ENCODE results near the gene PCIF1.

The PCIF1 gene

DNA sequence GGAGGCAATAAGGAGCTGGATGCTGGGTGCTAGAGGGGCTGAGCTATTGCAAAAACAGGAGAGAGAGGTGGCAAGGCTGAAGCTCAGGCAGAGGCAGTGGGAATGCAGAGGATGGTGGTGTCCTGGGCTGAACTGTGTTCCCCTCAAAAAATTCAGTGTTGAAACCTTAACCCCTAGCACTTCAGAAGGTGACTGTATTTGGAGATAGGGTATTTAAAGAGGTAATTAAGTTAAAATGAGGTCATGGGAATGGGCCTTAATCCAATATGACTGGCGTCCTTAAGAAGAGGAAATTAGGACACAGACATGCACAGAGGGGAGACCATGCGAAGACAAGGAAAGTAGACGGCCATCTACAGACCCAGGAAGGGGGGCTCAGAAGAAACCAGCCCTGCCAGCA lies 62.7 kb downstream of the PCIF1 start:
- no peak for DNase-seq
